ENCODE data around the gene DCAF16.

DCAF16 gene

GRCh38 chr4:17770845-17771244 lies 39.7 kb downstream of the DCAF16 start:
- Histone ChIP-seq H3K36me3 (ENCODE audit: insufficient read depth, low read length) (no peaks in the 10 kb centered on the region), H3K4me1 (ENCODE audit: insufficient read depth, low read length) (no peaks in the 10 kb centered on the region), H3K9ac (ENCODE audit: low read depth, low read length) (no peak overlapping the region), H3K9me3 (ENCODE audit: control insufficient read depth, insufficient read depth, low read length) (no peaks in the 10 kb centered on the region)

GRCh38 chr4:17769406-17770174 lies 41.0 kb downstream of the DCAF16 start:
- H3K9me3 ChIP-seq (ENCODE audit: control insufficient read depth, insufficient read depth, low read length), result no peaks in the 10 kb centered on the region
- no peak overlapping the region for H3K9ac ChIP-seq (ENCODE audit: low read depth, low read length)
- H3K4me1 ChIP-seq (ENCODE audit: insufficient read depth, low read length), result no peaks in the 10 kb centered on the region
- no peaks in the 10 kb centered on the region for H3K36me3 ChIP-seq (ENCODE audit: insufficient read depth, low read length)

GRCh38 chr4:17766826-17767458 lies 43.6 kb downstream of the DCAF16 start:
- Histone ChIP-seq H3K36me3 (ENCODE audit: insufficient read depth, low read length) (no peaks in the 10 kb centered on the region), H3K4me1 (ENCODE audit: insufficient read depth, low read length) (no peaks in the 10 kb centered on the region), H3K9me3 (ENCODE audit: control insufficient read depth, insufficient read depth, low read length) (no peaks in the 10 kb centered on the region), H3K9ac (ENCODE audit: low read depth, low read length) (no peak overlapping the region)

- no peaks in the 10 kb centered on the region for H3K36me3 ChIP-seq (ENCODE audit: insufficient read depth, low read length)
- no peaks in the 10 kb centered on the region for H3K9me3 ChIP-seq (ENCODE audit: control insufficient read depth, insufficient read depth, low read length)
- peaks cover 2% of the 10 kb centered on the region; the same call in 1 of the 2 replicates for H3K4me1 ChIP-seq (ENCODE audit: insufficient read depth, low read length)
- no peak overlapping the region for H3K9ac ChIP-seq (ENCODE audit: low read depth, low read length)
Measured at GRCh38 chr4:17765514-17766286, 44.9 kb downstream of the DCAF16 start.

GRCh38 chr4:17763931-17764330 lies 46.6 kb downstream of the DCAF16 start:
- Histone ChIP-seq H3K4me1 (ENCODE audit: insufficient read depth, low read length) (peaks cover 5% of the 10 kb centered on the region; the same call in 1 of the 2 replicates), H3K36me3 (ENCODE audit: insufficient read depth, low read length) (no peaks in the 10 kb centered on the region), H3K9ac (ENCODE audit: low read depth, low read length) (no peak overlapping the region), H3K9me3 (ENCODE audit: control insufficient read depth, insufficient read depth, low read length) (no peaks in the 10 kb centered on the region)

- H3K36me3 ChIP-seq (ENCODE audit: insufficient read depth, low read length), result no peaks in the 10 kb centered on the region
- no peaks in the 10 kb centered on the region for H3K9me3 ChIP-seq (ENCODE audit: control insufficient read depth, insufficient read depth, low read length)
- H3K9ac ChIP-seq (ENCODE audit: low read depth, low read length), result no peak overlapping the region
- peaks cover 5% of the 10 kb centered on the region; the same call in 1 of the 2 replicates for H3K4me1 ChIP-seq (ENCODE audit: insufficient read depth, low read length)
Measured at GRCh38 chr4:17763416-17763815, 47.1 kb downstream of the DCAF16 start.

GRCh38 chr4:17762726-17763125 lies 47.8 kb downstream of the DCAF16 start:
- Histone ChIP-seq H3K9ac (ENCODE audit: low read depth, low read length) (no peak overlapping the region), H3K36me3 (ENCODE audit: insufficient read depth, low read length) (no peaks in the 10 kb centered on the region), H3K9me3 (ENCODE audit: control insufficient read depth, insufficient read depth, low read length) (no peaks in the 10 kb centered on the region), H3K4me1 (ENCODE audit: insufficient read depth, low read length) (peaks cover 5% of the 10 kb centered on the region; the same call in 1 of the 2 replicates)

GRCh38 chr4:17761062-17761461 lies 49.5 kb downstream of the DCAF16 start:
- Histone ChIP-seq H3K9ac (ENCODE audit: low read depth, low read length) (no peak overlapping the region), H3K36me3 (ENCODE audit: insufficient read depth, low read length) (no peaks in the 10 kb centered on the region), H3K9me3 (ENCODE audit: control insufficient read depth, insufficient read depth, low read length) (no peaks in the 10 kb centered on the region), H3K4me1 (ENCODE audit: insufficient read depth, low read length) (peaks cover 5% of the 10 kb centered on the region; the same call in 1 of the 2 replicates)

- Histone ChIP-seq H3K9me3 (ENCODE audit: control insufficient read depth, insufficient read depth, low read length) (no peaks in the 10 kb centered on the region), H3K9ac (ENCODE audit: low read depth, low read length) (no peak overlapping the region), H3K4me1 (ENCODE audit: insufficient read depth, low read length) (peaks cover 5% of the 10 kb centered on the region; the same call in 1 of the 2 replicates), H3K36me3 (ENCODE audit: insufficient read depth, low read length) (no peaks in the 10 kb centered on the region)
Measured at GRCh38 chr4:17760626-17761025, 49.9 kb downstream of the DCAF16 start.

- no peak overlapping the region for H3K9ac ChIP-seq (ENCODE audit: low read depth, low read length)
- H3K9me3 ChIP-seq (ENCODE audit: control insufficient read depth, insufficient read depth, low read length), result no peaks in the 10 kb centered on the region
- no peaks in the 10 kb centered on the region for H3K36me3 ChIP-seq (ENCODE audit: insufficient read depth, low read length)
- H3K4me1 ChIP-seq (ENCODE audit: insufficient read depth, low read length), result peaks cover 5% of the 10 kb centered on the region; the same call in 1 of the 2 replicates
Measured at GRCh38 chr4:17758485-17758884, 52.1 kb downstream of the DCAF16 start.

GRCh38 chr4:17757621-17758020 lies 52.9 kb downstream of the DCAF16 start:
- no peaks in the 10 kb centered on the region for H3K9me3 ChIP-seq (ENCODE audit: control insufficient read depth, insufficient read depth, low read length)
- H3K4me1 ChIP-seq (ENCODE audit: insufficient read depth, low read length), result peaks cover 5% of the 10 kb centered on the region; the same call in 1 of the 2 replicates
- H3K36me3 ChIP-seq (ENCODE audit: insufficient read depth, low read length), result no peaks in the 10 kb centered on the region
- no peak overlapping the region for H3K9ac ChIP-seq (ENCODE audit: low read depth, low read length)

GRCh38 chr4:17753646-17754045 lies 56.9 kb downstream of the DCAF16 start:
- H3K4me1 ChIP-seq (ENCODE audit: insufficient read depth, low read length), result no peaks in the 10 kb centered on the region
- no peaks in the 10 kb centered on the region for H3K9me3 ChIP-seq (ENCODE audit: control insufficient read depth, insufficient read depth, low read length)
- H3K36me3 ChIP-seq (ENCODE audit: insufficient read depth, low read length), result no peaks in the 10 kb centered on the region
- H3K9ac ChIP-seq (ENCODE audit: low read depth, low read length), result no peak overlapping the region
